ENCODE measurements around the gene CAMK1D. TPM values are rescaled to one million over a fixed set of nuclear protein-coding genes. Genes with fewer than 3 reads are reported as not detected.

Gene CAMK1D
- polyA plus RNA-seq, 10 donors = 3.3 to 8.2 (median 5.1) TPM

- no peak for DNase-seq
Observed at GRCh38 chr10:12465385-12466136, 116.2 kb downstream of the CAMK1D start.

- DNase-seq = peak in 2 of 3 donors; percentile 41 to 55
Observed at GRCh38 chr10:12466704-12467305, 117.5 kb downstream of the CAMK1D start.

- no peak for DNase-seq
Observed at GRCh38 chr10:12469345-12469744, 120.0 kb downstream of the CAMK1D start.

- no peak for DNase-seq
Observed at GRCh38 chr10:12470719-12471118, 121.4 kb downstream of the CAMK1D start.

GRCh38 chr10:12471135-12471534 is 121.8 kb downstream of the CAMK1D start:
- DNase-seq = no peak

- no peak for DNase-seq
Observed at GRCh38 chr10:12473491-12473890, 124.1 kb downstream of the CAMK1D start.

GRCh38 chr10:12474727-12475412 is 125.5 kb downstream of the CAMK1D start:
- DNase-seq = no peak

GRCh38 chr10:12476656-12477055 is 127.3 kb downstream of the CAMK1D start:
- DNase-seq = no peak

GRCh38 chr10:12479437-12479844 is 130.1 kb downstream of the CAMK1D start:
- no peak for DNase-seq

- no peak for DNase-seq
Observed at GRCh38 chr10:12479924-12480323, 130.6 kb downstream of the CAMK1D start.

GRCh38 chr10:12480440-12480839 is 131.1 kb downstream of the CAMK1D start:
- no peak for DNase-seq

- no peak for DNase-seq
Observed at GRCh38 chr10:12481924-12482323, 132.6 kb downstream of the CAMK1D start.

- DNase-seq = peak; percentile 27 to 38 (median 32)
Observed at GRCh38 chr10:12482587-12482986, 133.2 kb downstream of the CAMK1D start.

- peak in 2 of 3 donors; percentile 38 to 42 for DNase-seq
Observed at GRCh38 chr10:12484002-12484918, 134.9 kb downstream of the CAMK1D start.

GRCh38 chr10:12484941-12485805 is 135.8 kb downstream of the CAMK1D start:
- DNase-seq = peak; percentile 38 to 45 (median 45)

GRCh38 chr10:12487366-12487765 is 138.0 kb downstream of the CAMK1D start:
- DNase-seq = no peak

GRCh38 chr10:12488626-12489025 is 139.3 kb downstream of the CAMK1D start:
- no peak for DNase-seq

- no peak for DNase-seq
Observed at GRCh38 chr10:12489357-12489756, 140.0 kb downstream of the CAMK1D start.

GRCh38 chr10:12489806-12490205 is 140.5 kb downstream of the CAMK1D start:
- DNase-seq = no peak

- no peak for DNase-seq
Observed at GRCh38 chr10:12490963-12491362, 141.6 kb downstream of the CAMK1D start.

GRCh38 chr10:12491491-12491890 is 142.1 kb downstream of the CAMK1D start:
- DNase-seq = no peak

Data from muscle of back (tissue), 11 donors.